Measurements from ENCODE around the gene CDKL2.

DNA sequence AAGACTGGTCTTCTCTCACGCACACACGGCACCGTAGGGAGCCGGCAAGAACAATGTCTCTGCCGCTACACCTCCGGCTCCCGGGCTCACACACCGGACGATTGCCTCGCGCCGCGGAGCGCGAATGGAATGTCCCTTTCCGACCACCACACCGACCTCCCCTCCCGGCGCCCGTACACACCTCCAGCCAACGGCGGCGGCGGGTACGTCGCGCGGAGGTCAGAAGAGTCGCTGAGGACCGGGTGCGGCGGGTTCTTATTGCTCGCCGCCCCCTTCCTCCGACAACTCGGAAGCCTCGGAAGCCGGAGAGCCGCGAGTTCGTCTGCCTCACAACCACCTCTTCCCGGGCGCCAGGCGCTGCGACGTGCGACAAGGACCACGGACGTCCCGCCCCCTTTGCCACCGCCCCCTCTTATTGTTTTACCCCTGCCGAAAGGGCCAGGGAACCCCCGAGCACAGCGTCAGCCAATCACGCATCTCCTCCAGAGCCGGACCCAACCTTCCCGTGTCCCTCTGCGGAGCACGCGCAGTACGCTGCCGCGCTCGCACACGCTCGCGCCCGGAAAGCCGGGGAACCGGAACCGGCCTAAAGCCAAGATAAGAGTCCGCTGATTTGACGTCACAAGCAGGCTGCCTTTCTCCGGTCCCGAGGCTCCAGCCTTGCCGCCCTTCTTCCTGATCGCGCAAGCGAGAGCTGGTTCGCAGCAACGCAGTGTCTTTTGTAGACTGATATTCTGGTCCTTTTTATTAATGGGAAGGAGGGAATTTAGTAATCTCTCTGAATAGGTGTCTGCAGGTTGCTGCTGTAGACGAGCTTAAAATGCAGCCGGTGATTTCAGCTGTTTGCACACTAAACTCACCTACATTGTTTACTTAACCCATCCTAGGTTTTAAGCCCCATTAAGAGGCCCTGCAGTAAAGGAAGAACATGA lies 43.0 kb upstream of the CDKL2 start, which contains the start of gene G3BP2:
- TF ChIP-seq CTCF (conservative IDR thresholded peaks at IDR 0.05; ENCODE audit: low read depth in 2 of 2) (no peak), EZH2phosphoT487 (IDR thresholded peaks at IDR 0.05; ENCODE audit: unreplicated experiment) (no peak), EZH2 (IDR thresholded peaks at IDR 0.05; ENCODE audit: low read depth, unreplicated experiment) (no peak), POLR2AphosphoS5 (IDR thresholded peaks at IDR 0.05; ENCODE audit: low read depth) (peak; percentile 94), REST (IDR thresholded peaks at IDR 0.05; ENCODE audit: unreplicated experiment) (peak; percentile 7), JUNB (IDR thresholded peaks at IDR 0.05; ENCODE audit: unreplicated experiment) (no peak)
